Endothelial cell of umbilical vein (primary cell): ENCODE measurements around the gene GTF3C1. TPM values are rescaled to one million over a fixed set of nuclear protein-coding genes. Genes with fewer than 3 reads are reported as not detected.

Source experiments
- BruUV-seq: library from RNA; stranded (reverse); fragments of 400-500 nt; replicated peaks from 2 replicates; lab custom pipeline; 2021; lab: Mats Ljungman, UMichigan
- CTCF ChIA-PET: fragments of 300-600, 350-600 bp; sonication (Branson Sonifier 250); formaldehyde crosslinking; loops from one replicate; lab custom pipeline; 2021; ENCODE audit warnings: antibody characterized with exemption, inconsistent platforms; lab: Charles Lee
- POLR2A ChIA-PET: fragments of 300-600, 350-600 bp; sonication (Branson Sonifier 250); formaldehyde crosslinking; loops from one replicate; lab custom pipeline; 2021; ENCODE audit warnings: antibody characterized with exemption, inconsistent platforms; lab: Charles Lee
- DNase-seq: peaks from one replicate; pipeline ENCODE4 v3.0.0-alpha.2; 2011; ENCODE audit warnings: low read depth, low spot score
- FAIRE-seq: peaks from 2 replicates; lab custom pipeline; 2011; peaks lifted over from hg19 to GRCh38; lab: Jason Lieb, UNC
- H2AFZ ChIP-seq: 2 replicates; pipeline ENCODE4 v1.6.0; 2012; ENCODE audit warnings: low read depth, low read length, control low read depth, inconsistent platforms
- H3K27ac ChIP-seq: 2 replicates; pipeline ENCODE4 v1.5.1; 2011; ENCODE audit warnings: low read depth, mild to moderate bottlenecking, control low read depth, low read length, moderate library complexity; ENCODE audit not compliant: insufficient read depth
- H3K27me3 ChIP-seq, 2 experiments: 2 replicates each; pipeline versions ENCODE4 v1.6.0 to v1.6.1; 2011; ENCODE audit warnings: low read length in 2 of 2, mixed read lengths in 1 of 2; ENCODE audit not compliant: control insufficient read depth in 2 of 2, insufficient read depth in 2 of 2
- H3K36me3 ChIP-seq, 2 experiments: 2 replicates in 1 of 2; 3 replicates in 1 of 2; pipeline ENCODE4 v1.5.1; 2011; ENCODE audit warnings: low read length in 2 of 2, mild to moderate bottlenecking in 1 of 2, moderate library complexity in 1 of 2; ENCODE audit not compliant: control insufficient read depth in 2 of 2, insufficient read depth in 2 of 2; ENCODE audit errors: extremely low read depth in 1 of 2
- H3K4me1 ChIP-seq: 3 replicates; pipeline ENCODE4 v1.5.1; 2011; ENCODE audit warnings: mild to moderate bottlenecking, low read length; ENCODE audit not compliant: control insufficient read depth, insufficient read depth; ENCODE audit errors: extremely low read depth
- H3K4me2 ChIP-seq: 2 replicates; pipeline ENCODE4 v1.6.1; 2011; ENCODE audit warnings: low read length, control low read depth, mixed read lengths; ENCODE audit not compliant: insufficient read depth
- H3K4me3 ChIP-seq, 3 experiments: fragments of 200-600 bp in 1 of 3; sonication (generic), shearing (Covaris generic) in 1 of 3; replicated peaks in 1 of 3; 2 replicates each; pipeline ENCODE4 v1.5.1; 2011 to 2016; ENCODE audit warnings: control low read depth in 3 of 3, low read length in 3 of 3, mild to moderate bottlenecking in 2 of 3, inconsistent platforms in 1 of 3, low read depth in 1 of 3, moderate library complexity in 1 of 3; ENCODE audit not compliant: insufficient read depth in 1 of 3
- H3K79me2 ChIP-seq: 2 replicates; pipeline ENCODE4 v1.6.0; 2012; ENCODE audit warnings: low read length, inconsistent platforms; ENCODE audit not compliant: control insufficient read depth, insufficient read depth
- H3K9ac ChIP-seq: replicated peaks from 2 replicates; pipeline ENCODE3; 2011; ENCODE audit warnings: low read length, control low read depth; ENCODE audit not compliant: insufficient read depth; ENCODE audit errors: extremely low read depth
- H3K9me1 ChIP-seq: replicated peaks from 3 replicates; pipeline ENCODE4 v1.6.0; 2011; ENCODE audit warnings: mild to moderate bottlenecking, low read length; ENCODE audit not compliant: control insufficient read depth, insufficient read depth; ENCODE audit errors: extremely low read depth
- H3K9me3 ChIP-seq: replicated peaks from 2 replicates; pipeline ENCODE4 v1.5.1; 2012; ENCODE audit warnings: low read length, inconsistent platforms; ENCODE audit not compliant: control insufficient read depth, insufficient read depth
- H4K20me1 ChIP-seq: replicated peaks from 2 replicates; pipeline ENCODE3; 2011; ENCODE audit warnings: mild to moderate bottlenecking, low read length; ENCODE audit not compliant: control insufficient read depth, insufficient read depth; ENCODE audit errors: extremely low read depth
- EZH2 ChIP-seq: IDR thresholded peaks from 2 replicates; pipeline ENCODE4 v1.6.1; 2012; ENCODE audit warnings: borderline replicate concordance, low read depth, mild to moderate bottlenecking, moderate library complexity, low read length, inconsistent platforms; ENCODE audit not compliant: severe bottlenecking
- FOS ChIP-seq: IDR thresholded peaks from 2 replicates; pipeline ENCODE4 v1.6.1; 2011; ENCODE audit warnings: mild to moderate bottlenecking, low read length, moderate library complexity, borderline replicate concordance; ENCODE audit not compliant: insufficient read depth
- GATA2 ChIP-seq: IDR thresholded peaks from 2 replicates; pipeline ENCODE4 v1.7.0; 2011; ENCODE audit warnings: low read depth, mild to moderate bottlenecking, moderate library complexity, mixed read lengths, low read length; ENCODE audit not compliant: insufficient read length, insufficient read depth
- JUN ChIP-seq: IDR thresholded peaks from 2 replicates; pipeline ENCODE4 v1.6.1; 2011; ENCODE audit warnings: borderline replicate concordance, low read depth; ENCODE audit not compliant: insufficient read length, insufficient read depth
- MYC ChIP-seq: IDR thresholded peaks from one replicate; pipeline ENCODE4 v1.6.1; 2011; ENCODE audit warnings: mild to moderate bottlenecking, low read depth, low read length
- POLR2A ChIP-seq: IDR thresholded peaks from 2 replicates; pipeline ENCODE4 v1.6.1; 2012; ENCODE audit warnings: low read depth, mild to moderate bottlenecking, control low read depth, low read length
- POLR2AphosphoS5 ChIP-seq: IDR thresholded peaks from 2 replicates; pipeline ENCODE4 v1.6.1; 2012; ENCODE audit warnings: low read depth, mild to moderate bottlenecking, control low read depth, low read length, moderate library complexity; ENCODE audit not compliant: insufficient read depth
- dilution Hi-C: fragments of 300-500 bp; cut with MboI; formaldehyde crosslinking; loops from one replicate; pipeline ENCODE4 v1.15.0; 2019; ENCODE audit warnings: low sequenced_read_pairs; ENCODE audit not compliant: extremely low pct_ligation_motif_present
- intact Hi-C: fragments of 100-400 bp; cut with micrococcal nuclease; formaldehyde crosslinking; loops from one replicate; pipeline ENCODE4 v1.10.0; 2022
- polyA plus RNA-seq, 4 experiments: library from polyadenylated mRNA; depleted of rRNA in 3 of 4; stranded (reverse) in 3 of 4; unstranded in 1 of 4; fragments of >200 nt; gene quantifications; 2 replicates each; pipeline versions ENCODE4 v1.2.1 to v1.2.3, GENCODE V29; 2011 to 2012; ENCODE audit warnings: missing spikeins in 1 of 4
- total RNA-seq: library from RNA; stranded (reverse); gene quantifications from 2 replicates; pipeline ENCODE4 v1.2.3, GENCODE V29; 2021
- TF ChIP-seq, protein P1 (sequence below), 2 donors: IDR thresholded peaks; 1 replicate in 1 of 2; 2 replicates in 1 of 2; pipeline ENCODE4 v1.5.1; 2011; ENCODE audit warnings: low read length in 2 of 2, mild to moderate bottlenecking in 2 of 2, moderate library complexity in 2 of 2, control low read depth in 1 of 2, inconsistent platforms in 1 of 2, low read depth in 1 of 2; ENCODE audit not compliant: insufficient read depth in 1 of 2; ENCODE audit errors: extremely low read depth in 1 of 2
- TF ChIP-seq, protein P2 (sequence below): IDR thresholded peaks from 2 replicates; pipeline ENCODE4 v1.6.1; 2011; ENCODE audit not compliant: insufficient read depth, insufficient read length

Gene GTF3C1
- total and polyA plus RNA-seq, 2 donors (not counting 3 experiments of a cell fraction or from before 2014, with no cell fraction given), result 58.1 to 86.1 TPM

DNA sequence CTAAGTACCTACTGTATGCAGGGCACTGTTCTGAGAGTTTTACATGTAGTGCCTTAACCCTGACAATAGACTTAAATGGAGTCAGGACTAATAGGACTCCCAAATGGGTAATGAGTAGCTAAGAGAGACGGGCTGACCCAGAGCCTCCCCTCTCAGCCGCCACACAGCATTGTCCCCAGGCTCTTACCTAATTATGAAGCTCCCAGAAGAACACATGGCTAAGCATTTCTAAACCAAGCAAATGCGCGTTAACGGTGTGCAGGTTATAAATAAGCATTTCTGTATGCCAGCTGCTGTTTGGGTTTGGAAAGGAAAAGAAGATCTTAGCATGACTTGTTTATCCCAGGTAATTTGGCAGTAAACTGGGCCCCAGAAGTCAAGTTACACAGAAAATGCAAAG, 14.5 kb upstream of the GTF3C1 start:
- H4K20me1 ChIP-seq, result no peaks in the 10 kb centered on the region
- CTCF ChIA-PET, result no interaction called here
- H3K4me3 ChIP-seq, result no peak overlapping the region
- no peaks in the 10 kb centered on the region for H3K9me1 ChIP-seq
- dilution Hi-C loops, result no loop called here
- BruUV-seq, result no TSS peak
- no peaks in the 10 kb centered on the region for H3K4me1 ChIP-seq
- no peak overlapping the region for H3K27ac ChIP-seq
- H3K9me3 ChIP-seq, result no peaks in the 10 kb centered on the region
- POLR2A ChIA-PET, result no interaction called here
- FAIRE-seq (no peak), DNase-seq (no peak)
- no peak for TF ChIP-seq GATA2
- TF ChIP-seq FOS, result no peak
- TF ChIP-seq JUN, result no peak
- TF ChIP-seq EZH2, result no peak
- no peak for TF ChIP-seq MYC
- TF ChIP-seq POLR2A, result no peak
- TF ChIP-seq, protein P1, sequence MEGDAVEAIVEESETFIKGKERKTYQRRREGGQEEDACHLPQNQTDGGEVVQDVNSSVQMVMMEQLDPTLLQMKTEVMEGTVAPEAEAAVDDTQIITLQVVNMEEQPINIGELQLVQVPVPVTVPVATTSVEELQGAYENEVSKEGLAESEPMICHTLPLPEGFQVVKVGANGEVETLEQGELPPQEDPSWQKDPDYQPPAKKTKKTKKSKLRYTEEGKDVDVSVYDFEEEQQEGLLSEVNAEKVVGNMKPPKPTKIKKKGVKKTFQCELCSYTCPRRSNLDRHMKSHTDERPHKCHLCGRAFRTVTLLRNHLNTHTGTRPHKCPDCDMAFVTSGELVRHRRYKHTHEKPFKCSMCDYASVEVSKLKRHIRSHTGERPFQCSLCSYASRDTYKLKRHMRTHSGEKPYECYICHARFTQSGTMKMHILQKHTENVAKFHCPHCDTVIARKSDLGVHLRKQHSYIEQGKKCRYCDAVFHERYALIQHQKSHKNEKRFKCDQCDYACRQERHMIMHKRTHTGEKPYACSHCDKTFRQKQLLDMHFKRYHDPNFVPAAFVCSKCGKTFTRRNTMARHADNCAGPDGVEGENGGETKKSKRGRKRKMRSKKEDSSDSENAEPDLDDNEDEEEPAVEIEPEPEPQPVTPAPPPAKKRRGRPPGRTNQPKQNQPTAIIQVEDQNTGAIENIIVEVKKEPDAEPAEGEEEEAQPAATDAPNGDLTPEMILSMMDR (IDR thresholded peaks at IDR 0.05; ENCODE audit: extremely low read depth in 1 of 2, insufficient read depth in 1 of 2, low read depth in 1 of 2, low read length in 2 of 2), result no peak
- TF ChIP-seq, protein P2, sequence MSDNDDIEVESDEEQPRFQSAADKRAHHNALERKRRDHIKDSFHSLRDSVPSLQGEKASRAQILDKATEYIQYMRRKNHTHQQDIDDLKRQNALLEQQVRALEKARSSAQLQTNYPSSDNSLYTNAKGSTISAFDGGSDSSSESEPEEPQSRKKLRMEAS, result no peak
- TF ChIP-seq POLR2AphosphoS5, result no peak
- no peak overlapping the region for H3K4me2 ChIP-seq
- no peaks in the 10 kb centered on the region for H3K36me3 ChIP-seq
- H3K9ac ChIP-seq, result no peak overlapping the region
- intact Hi-C loops, result no loop called here
- H3K27me3 ChIP-seq, result no peaks in the 10 kb centered on the region
- no peak overlapping the region for H2AFZ ChIP-seq
- no peaks in the 10 kb centered on the region for H3K79me2 ChIP-seq
